H9 (cell line): ENCODE data around the gene NEMP2. TPM values are rescaled to one million over a fixed set of nuclear protein-coding genes. Genes with fewer than 3 reads are reported as not detected.

Source experiments
- DNase-seq: peaks from one replicate; pipeline ENCODE4 v3.0.0-alpha.2; 2017
- H2AFZ ChIP-seq: one replicate; pipeline ENCODE4 v1.6.1; 2013; ENCODE audit warnings: mild to moderate bottlenecking, low read length, control low read depth, moderate library complexity
- H2AK5ac ChIP-seq: 2 replicates; pipeline ENCODE4 v1.6.1; 2013; ENCODE audit warnings: low read length, control low read depth, mixed read lengths; ENCODE audit not compliant: insufficient read length
- H2BK120ac ChIP-seq: one replicate; pipeline ENCODE4 v1.6.1; 2013; ENCODE audit warnings: low read depth, mild to moderate bottlenecking, low read length, control low read depth, inconsistent platforms; ENCODE audit not compliant: poor library complexity, severe bottlenecking
- H2BK12ac ChIP-seq: 2 replicates; pipeline ENCODE4 v1.6.1; 2013; ENCODE audit warnings: low read length, control low read depth, mixed read lengths, low read depth; ENCODE audit not compliant: insufficient read length
- H2BK15ac ChIP-seq: 2 replicates; pipeline ENCODE4 v1.6.1; 2013; ENCODE audit warnings: low read depth, low read length, control low read depth
- H2BK20ac ChIP-seq: one replicate; pipeline ENCODE4 v1.6.1; 2013; ENCODE audit warnings: low read depth, mild to moderate bottlenecking, low read length, control low read depth, inconsistent platforms; ENCODE audit not compliant: poor library complexity, severe bottlenecking
- H2BK5ac ChIP-seq: 2 replicates; pipeline ENCODE4 v1.6.1; 2013; ENCODE audit warnings: low read length, control low read depth, mixed read lengths; ENCODE audit not compliant: insufficient read length
- H3K14ac ChIP-seq: 2 replicates; pipeline ENCODE4 v1.6.1; 2013; ENCODE audit warnings: low read length, control low read depth; ENCODE audit not compliant: insufficient read depth
- H3K18ac ChIP-seq: 2 replicates; pipeline ENCODE4 v1.6.1; 2013; ENCODE audit warnings: low read depth, mild to moderate bottlenecking, mixed read lengths, low read length, control low read depth; ENCODE audit not compliant: insufficient read length
- H3K23ac ChIP-seq: 2 replicates; pipeline ENCODE4 v1.6.1; 2013; ENCODE audit warnings: low read length, control low read depth, mixed read lengths, low read depth; ENCODE audit not compliant: insufficient read length
- H3K23me2 ChIP-seq: 2 replicates; pipeline ENCODE4 v1.6.1; 2013; ENCODE audit warnings: low read depth, mild to moderate bottlenecking, mixed read lengths, low read length, control low read depth; ENCODE audit not compliant: insufficient read length, poor library complexity, severe bottlenecking
- H3K27ac ChIP-seq: 2 replicates; pipeline ENCODE4 v1.5.1; 2013; ENCODE audit warnings: low read length, control low read depth, mixed read lengths, low read depth; ENCODE audit not compliant: insufficient read length
- H3K27me3 ChIP-seq: 2 replicates; pipeline ENCODE4 v1.6.1; 2013; ENCODE audit warnings: low read length, control low read depth, inconsistent platforms; ENCODE audit not compliant: insufficient read depth
- H3K4ac ChIP-seq: 2 replicates; pipeline ENCODE4 v1.6.1; 2013; ENCODE audit warnings: low read depth, mild to moderate bottlenecking, control low read depth, inconsistent platforms, low read length, moderate library complexity
- H3K4me1 ChIP-seq: 2 replicates; pipeline ENCODE4 v1.6.1; 2013; ENCODE audit warnings: low read length, control low read depth, inconsistent platforms; ENCODE audit not compliant: insufficient read depth
- H3K4me2 ChIP-seq: 2 replicates; pipeline ENCODE4 v1.6.1; 2013; ENCODE audit warnings: low read length, control low read depth, mixed read lengths; ENCODE audit not compliant: insufficient read length, insufficient read depth
- H3K56ac ChIP-seq: 2 replicates; pipeline ENCODE4 v1.6.1; 2013; ENCODE audit warnings: low read depth, mild to moderate bottlenecking, mixed read lengths, low read length, control low read depth; ENCODE audit not compliant: insufficient read length
- H3K79me1 ChIP-seq: 2 replicates; pipeline ENCODE4 v1.6.1; 2013; ENCODE audit warnings: low read depth, mild to moderate bottlenecking, moderate library complexity, low read length, control low read depth, inconsistent platforms; ENCODE audit not compliant: insufficient read depth, poor library complexity, severe bottlenecking
- H3K79me2 ChIP-seq: 2 replicates; pipeline ENCODE4 v1.6.1; 2013; ENCODE audit warnings: low read length, control low read depth, inconsistent platforms; ENCODE audit not compliant: insufficient read depth
- H3K9ac ChIP-seq: 2 replicates; pipeline ENCODE4 v1.6.1; 2013; ENCODE audit warnings: low read length, control low read depth, mixed read lengths; ENCODE audit not compliant: insufficient read length; ENCODE audit errors: extremely low read depth
- H3K9me3 ChIP-seq: one replicate; pipeline ENCODE4 v1.6.1; 2013; ENCODE audit warnings: low read depth, low read length, inconsistent platforms; ENCODE audit not compliant: control insufficient read depth
- H3T11ph ChIP-seq: one replicate; pipeline ENCODE4 v1.6.1; 2013; ENCODE audit warnings: mild to moderate bottlenecking, low read length, control low read depth, inconsistent platforms
- H4K20me1 ChIP-seq: one replicate; pipeline ENCODE4 v1.6.1; 2013; ENCODE audit not compliant: control insufficient read depth, insufficient read length, insufficient read depth
- H4K5ac ChIP-seq: 2 replicates; pipeline ENCODE4 v1.6.1; 2013; ENCODE audit warnings: low read depth, mild to moderate bottlenecking, mixed read lengths, low read length, control low read depth; ENCODE audit not compliant: insufficient read length
- H4K8ac ChIP-seq: replicated peaks from 2 replicates; pipeline ENCODE4 v1.6.1; 2013; ENCODE audit warnings: low read length, control low read depth, mixed read lengths, low read depth; ENCODE audit not compliant: insufficient read length
- H4K91ac ChIP-seq: 2 replicates; pipeline ENCODE4 v1.6.1; 2013; ENCODE audit warnings: low read depth, mild to moderate bottlenecking, moderate library complexity, mixed read lengths, low read length, control low read depth; ENCODE audit not compliant: insufficient read length
- H3K27ac Mint-ChIP-seq, 3 experiments: 2 replicates in 2 of 3; 3 replicates in 1 of 3; pipeline ENCODE4 v1.8.0; 2020 to 2021; ENCODE audit warnings: mixed read lengths in 3 of 3, mild to moderate bottlenecking in 1 of 3, moderate library complexity in 1 of 3
- H3K27me3 Mint-ChIP-seq: 2 replicates; pipeline ENCODE4 v1.8.0; 2021; ENCODE audit warnings: low read depth, mild to moderate bottlenecking, moderate library complexity, mixed read lengths
- H3K36me3 Mint-ChIP-seq, 3 experiments: 2 replicates in 2 of 3; 3 replicates in 1 of 3; pipeline ENCODE4 v1.8.0; 2020 to 2021; ENCODE audit warnings: low read depth in 3 of 3, mixed read lengths in 3 of 3; ENCODE audit not compliant: insufficient read depth in 1 of 3
- H3K4me1 Mint-ChIP-seq, 2 experiments: 2 replicates each; pipeline ENCODE4 v1.8.0; 2020; ENCODE audit warnings: mixed read lengths in 2 of 2
- H3K4me3 Mint-ChIP-seq, 2 experiments: 2 replicates in 1 of 2; 3 replicates in 1 of 2; pipeline ENCODE4 v1.8.0; 2020 to 2021; ENCODE audit warnings: mild to moderate bottlenecking in 2 of 2, mixed read lengths in 2 of 2, moderate library complexity in 1 of 2
- H3K9me3 Mint-ChIP-seq, 2 experiments: 2 replicates in 1 of 2; 3 replicates in 1 of 2; pipeline ENCODE4 v1.8.0; 2020; ENCODE audit warnings: mild to moderate bottlenecking in 2 of 2, mixed read lengths in 2 of 2, moderate library complexity in 1 of 2
- CTCF ChIP-seq: fragments of 200-600 bp; sonication (generic); conservative IDR thresholded peaks from 3 replicates; pipeline ENCODE4 v1.8.0; 2021; ENCODE audit warnings: antibody characterized with exemption, mild to moderate bottlenecking
- WGBS: extraction: QIAGEN DNeasy Blood & Tissue Kit; methylation state at CpG from one replicate; pipeline ENCODE4 v1.1.7; 2013; ENCODE audit warnings: missing lambda C conversion rate, low lambda C conversion rate, mixed read lengths; ENCODE audit not compliant: insufficient read length; ENCODE audit errors: extremely low coverage; 5-methylcytosine and 5-hydroxymethylcytosine counted together
- total RNA-seq: library from RNA; stranded (reverse); gene quantifications from 2 replicates; pipeline ENCODE4 v1.2.1, GENCODE V29; 2021

NEMP2 gene
- total RNA-seq, 1 experiment from 2014 or later, result 5.3 TPM

GRCh38 chr2:190553254-190553653, 18.7 kb upstream of the NEMP2 start:
- Histone ChIP-seq H2AFZ (no peak overlapping the region), H3K27me3 (no peaks in the 10 kb centered on the region)

More at GRCh38 chr2:190553254-190553653, 18.7 kb upstream of the NEMP2 start:
- Histone ChIP-seq H3K4me2 (no peak overlapping the region), H3K27ac (no peak overlapping the region), H3K9ac (no peak overlapping the region), H3K79me2 (no peaks in the 10 kb centered on the region), H3K4ac (no peak overlapping the region), H3K9me3 (no peaks in the 10 kb centered on the region), H4K8ac (no peak overlapping the region), H2AK5ac (no peak overlapping the region), H2BK15ac (no peak overlapping the region), H3K18ac (no peak overlapping the region), H3K23ac (no peak overlapping the region), H2BK20ac (no peak overlapping the region), H2BK12ac (no peak overlapping the region), H3K56ac (no peak overlapping the region), H2BK120ac (no peak overlapping the region), H2BK5ac (no peak overlapping the region), H4K5ac (no peak overlapping the region), H3K4me1 (no peaks in the 10 kb centered on the region; the same call in 1 of the 2 replicates), H4K20me1 (no peaks in the 10 kb centered on the region), H4K91ac (no peak overlapping the region), H3K23me2 (no peaks in the 10 kb centered on the region), H3K14ac (no peak overlapping the region), H3K79me1 (no peaks in the 10 kb centered on the region), H3T11ph (no peak overlapping the region)
- no peak for DNase-seq
- Mint-ChIP-seq H3K36me3 (peaks cover 3 to 7% (median 3%) of the 10 kb centered on the region in 3 experiments; a peak in 3 of 7 replicates), H3K4me1 (peaks cover 9 to 10% of the 10 kb centered on the region in 2 experiments; a peak in 3 of 4 replicates), H3K27ac (no peak overlapping the region; a peak in 1 of 7 replicates), H3K4me3 (no peak overlapping the region), H3K9me3 (peaks cover 3 to 4% of the 10 kb centered on the region in 2 experiments; a peak in 4 of 5 replicates), H3K27me3 (no peaks in the 10 kb centered on the region)
- TF ChIP-seq CTCF, result no peak
- no CpG with 5 or more reads among the region's 1 CpG for WGBS
